Neural progenitor cell (in vitro differentiated cells): Measurements from ENCODE around the gene POLDIP3. TPM values are rescaled to one million over a fixed set of nuclear protein-coding genes. Genes with fewer than 3 reads are reported as not detected.
"Not testable (repeated sequence)": the region's sequence is repeated elsewhere in the genome, so short reads cannot be mapped to it uniquely, and the experiment has no call there.

ENCODE experiments used
- DNase-seq: peaks from one replicate; pipeline ENCODE4 v3.0.0-alpha.2; 2016; ENCODE audit warnings: low spot score
- H2AFZ ChIP-seq: fragments of 200-600 bp; sonication (generic); replicated peaks from 2 replicates; pipeline ENCODE4 v1.6.1; 2016; ENCODE audit warnings: antibody characterized with exemption
- H3F3A ChIP-seq: fragments of 200-600 bp; sonication (generic); 2 replicates; pipeline ENCODE4 v1.6.1; 2016; ENCODE audit warnings: antibody characterized with exemption, low read depth
- H3K27ac ChIP-seq: fragments of 200-600 bp; sonication (generic); 2 replicates; pipeline ENCODE4 v1.5.1; 2016; ENCODE audit warnings: mild to moderate bottlenecking
- H3K27me3 ChIP-seq: fragments of 200-600 bp; sonication (generic); 2 replicates; pipeline ENCODE4 v1.6.1; 2016; ENCODE audit warnings: mild to moderate bottlenecking, moderate library complexity
- H3K36me3 ChIP-seq: fragments of 200-600 bp; sonication (generic); 2 replicates; pipeline ENCODE4 v1.5.1; 2016
- H3K4me1 ChIP-seq: fragments of 200-600 bp; sonication (generic); 2 replicates; pipeline ENCODE4 v1.6.1; 2016; ENCODE audit warnings: mixed run types
- H3K4me2 ChIP-seq: fragments of 200-600 bp; sonication (generic); 2 replicates; pipeline ENCODE4 v1.6.1; 2016
- H3K4me3 ChIP-seq: fragments of 200-600 bp; sonication (generic); 2 replicates; pipeline ENCODE4 v1.5.1; 2016
- H3K79me2 ChIP-seq: fragments of 200-600 bp; sonication (generic); 2 replicates; pipeline ENCODE4 v1.6.1; 2016; ENCODE audit warnings: low read depth
- H3K9ac ChIP-seq: fragments of 200-600 bp; sonication (generic); 2 replicates; pipeline ENCODE4 v1.6.1; 2016
- H3K9me3 ChIP-seq: fragments of 200-600 bp; sonication (generic); 2 replicates; pipeline ENCODE4 v1.5.1; 2016; ENCODE audit warnings: low read depth
- H4K20me1 ChIP-seq: fragments of 200-600 bp; sonication (generic); 2 replicates; pipeline ENCODE4 v1.6.1; 2016; ENCODE audit warnings: low read depth
- H3K27ac Mint-ChIP-seq: 3 replicates; pipeline ENCODE4 v1.8.0; 2021; ENCODE audit warnings: mixed read lengths
- H3K27me3 Mint-ChIP-seq: 2 replicates; pipeline ENCODE4 v1.8.0; 2022; ENCODE audit warnings: low read depth, mild to moderate bottlenecking, inconsistent platforms, moderate library complexity, mixed read lengths; ENCODE audit not compliant: insufficient read depth
- H3K36me3 Mint-ChIP-seq: 3 replicates; pipeline ENCODE4 v1.8.0; 2021; ENCODE audit warnings: mixed read lengths
- H3K4me1 Mint-ChIP-seq: 3 replicates; pipeline ENCODE4 v1.8.0; 2021; ENCODE audit warnings: mixed read lengths
- H3K4me3 Mint-ChIP-seq: 3 replicates; pipeline ENCODE4 v1.8.0; 2021; ENCODE audit warnings: mild to moderate bottlenecking, moderate library complexity, mixed read lengths
- H3K9me3 Mint-ChIP-seq: 3 replicates; pipeline ENCODE4 v1.8.0; 2020; ENCODE audit warnings: mixed read lengths
- CTCF ChIP-seq: fragments of 200-600 bp; sonication (generic); IDR thresholded peaks from 2 replicates; pipeline ENCODE4 v1.5.1; 2017; ENCODE audit warnings: antibody characterized with exemption, mild to moderate bottlenecking
- EZH2 ChIP-seq: fragments of 200-600 bp; sonication (generic); IDR thresholded peaks from 2 replicates; pipeline ENCODE4 v1.6.1; 2017; ENCODE audit warnings: antibody characterized with exemption, mild to moderate bottlenecking, moderate library complexity
- EZH2phosphoT487 ChIP-seq: fragments of 200-600 bp; sonication (generic); IDR thresholded peaks from 2 replicates; pipeline ENCODE4 v1.6.1; 2017; ENCODE audit warnings: antibody characterized with exemption
- total RNA-seq: library from RNA; depleted of rRNA; stranded (reverse); fragments of >200 nt; gene quantifications from 2 replicates; pipeline ENCODE4 v1.2.3, GENCODE V29; 2015; ENCODE audit warnings: low replicate concordance

The POLDIP3 gene
- total RNA-seq, 1 donor from 2014 or later: 37.8 TPM

GRCh38 chr22:42544686-42545085 is 70.0 kb downstream of the POLDIP3 start:
- Mint-ChIP-seq H3K4me3 (no peak overlapping the region), H3K27ac (no peak overlapping the region)
- DNase-seq: no peak

GRCh38 chr22:42539236-42539771 is 75.4 kb downstream of the POLDIP3 start:
- peaks cover 18% of the 10 kb centered on the region for H3K4me1 Mint-ChIP-seq
- H3K9me3 Mint-ChIP-seq, H3K79me2 ChIP-seq, H3K36me3 Mint-ChIP-seq, DNase-seq, H2AFZ ChIP-seq, H3K4me3 ChIP-seq, H3K27ac Mint-ChIP-seq, H3K9me3 ChIP-seq, H3K27me3 ChIP-seq, H3K4me2 ChIP-seq, H3F3A ChIP-seq, H3K9ac ChIP-seq, H3K4me1 ChIP-seq, H3K27me3 Mint-ChIP-seq, H3K27ac ChIP-seq, H4K20me1 ChIP-seq, H3K4me3 Mint-ChIP-seq, H3K36me3 ChIP-seq: not testable (repeated sequence)

More at GRCh38 chr22:42544686-42545085, 70.0 kb downstream of the POLDIP3 start:
- Histone ChIP-seq H3K4me3 (no peak overlapping the region), H3K4me1 (no peaks in the 10 kb centered on the region), H3K36me3 (no peaks in the 10 kb centered on the region), H3K9me3 (no peaks in the 10 kb centered on the region), H3K4me2 (no peak overlapping the region), H3K27me3 (peaks cover 6% of the 10 kb centered on the region), H3K79me2 (no peaks in the 10 kb centered on the region), H3K9ac (no peak overlapping the region), H2AFZ (no peak overlapping the region), H4K20me1 (no peaks in the 10 kb centered on the region), H3K27ac (no peak overlapping the region), H3F3A (no peaks in the 10 kb centered on the region)
- Mint-ChIP-seq H3K9me3 (peaks cover 2% of the 10 kb centered on the region), H3K36me3 (no peaks in the 10 kb centered on the region), H3K27me3 (peaks cover 11% of the 10 kb centered on the region), H3K4me1 (peaks cover 5% of the 10 kb centered on the region)
- TF ChIP-seq EZH2 (no peak), EZH2phosphoT487 (no peak), CTCF (no peak)

- not testable (repeated sequence) for H3K36me3 ChIP-seq, H3K79me2 ChIP-seq, H3K9me3 Mint-ChIP-seq, H3K4me3 ChIP-seq, H3K9ac ChIP-seq, H3K27ac Mint-ChIP-seq, H3K4me2 ChIP-seq, DNase-seq, H3K4me3 Mint-ChIP-seq, H3F3A ChIP-seq, H3K36me3 Mint-ChIP-seq, H3K9me3 ChIP-seq, H3K27ac ChIP-seq, H2AFZ ChIP-seq, H3K27me3 Mint-ChIP-seq, H4K20me1 ChIP-seq, H3K4me1 ChIP-seq
- peaks cover 11% of the 10 kb centered on the region for H3K27me3 ChIP-seq
- H3K4me1 Mint-ChIP-seq: peaks cover 29% of the 10 kb centered on the region
These were observed 77.4 kb downstream of the POLDIP3 start for GRCh38 chr22:42537199-42537831.

GRCh38 chr22:42536634-42537033 is 78.0 kb downstream of the POLDIP3 start:
- H3K4me1 Mint-ChIP-seq: peaks cover 30% of the 10 kb centered on the region
- not testable (repeated sequence) for H3K4me3 Mint-ChIP-seq, H4K20me1 ChIP-seq

GRCh38 chr22:42536166-42536565 is 78.5 kb downstream of the POLDIP3 start:
- H3K27me3 ChIP-seq: peaks cover 21% of the 10 kb centered on the region
- peaks cover 10% of the 10 kb centered on the region for H3K27me3 Mint-ChIP-seq
- no peak overlapping the region for H3K9ac ChIP-seq
- H3K4me3 Mint-ChIP-seq: no peak overlapping the region
- H3K4me2 ChIP-seq: no peak overlapping the region
- no peaks in the 10 kb centered on the region for H3K79me2 ChIP-seq
- no peak for TF ChIP-seq CTCF
- TF ChIP-seq EZH2phosphoT487: no peak
- TF ChIP-seq EZH2: no peak
- no peaks in the 10 kb centered on the region for H3K4me1 ChIP-seq
- no peaks in the 10 kb centered on the region for H3K36me3 ChIP-seq
- no peak for DNase-seq
- H3K9me3 Mint-ChIP-seq: no peaks in the 10 kb centered on the region
- no peak overlapping the region for H2AFZ ChIP-seq
- H3K27ac ChIP-seq: no peak overlapping the region
- no peak overlapping the region for H3K27ac Mint-ChIP-seq
- H3K36me3 Mint-ChIP-seq: no peaks in the 10 kb centered on the region
- no peaks in the 10 kb centered on the region for H4K20me1 ChIP-seq
- peaks cover 30% of the 10 kb centered on the region for H3K4me1 Mint-ChIP-seq
- H3K4me3 ChIP-seq: no peak overlapping the region
- H3K9me3 ChIP-seq: no peaks in the 10 kb centered on the region
- no peaks in the 10 kb centered on the region for H3F3A ChIP-seq

More at GRCh38 chr22:42536634-42537033, 78.0 kb downstream of the POLDIP3 start:
- H3K79me2 ChIP-seq, H3K4me3 ChIP-seq, H3K9me3 ChIP-seq, H3F3A ChIP-seq, H3K36me3 ChIP-seq, DNase-seq, H3K9me3 Mint-ChIP-seq, H3K27ac Mint-ChIP-seq, H3K27ac ChIP-seq, H3K4me2 ChIP-seq, H3K4me1 ChIP-seq, H3K9ac ChIP-seq, H3K36me3 Mint-ChIP-seq, H2AFZ ChIP-seq: not testable (repeated sequence)
- H3K27me3 Mint-ChIP-seq: peaks cover 10% of the 10 kb centered on the region
- H3K27me3 ChIP-seq: peaks cover 16% of the 10 kb centered on the region

- H2AFZ ChIP-seq, H3K79me2 ChIP-seq, H3F3A ChIP-seq, H3K27ac ChIP-seq, H3K4me1 ChIP-seq, H3K4me2 ChIP-seq, H3K9me3 ChIP-seq, H3K27ac Mint-ChIP-seq, H3K9ac ChIP-seq, H3K9me3 Mint-ChIP-seq, H3K36me3 ChIP-seq, H3K4me3 Mint-ChIP-seq, DNase-seq, H3K4me3 ChIP-seq, H3K36me3 Mint-ChIP-seq, H4K20me1 ChIP-seq: not testable (repeated sequence)
- Mint-ChIP-seq H3K27me3 (peaks cover 10% of the 10 kb centered on the region), H3K4me1 (peaks cover 30% of the 10 kb centered on the region)
- peaks cover 28% of the 10 kb centered on the region for H3K27me3 ChIP-seq
These were observed 79.5 kb downstream of the POLDIP3 start for GRCh38 chr22:42535082-42535731.
